ENCODE data around the gene EEPD1.

Gene EEPD1

GRCh38 chr7:36157527-36158320, 4.7 kb downstream of the EEPD1 start:
- DNase-seq: no peak

- no peak for DNase-seq
Observed at GRCh38 chr7:36158321-36158605, 5.2 kb downstream of the EEPD1 start.

GRCh38 chr7:36159618-36160017, 6.6 kb downstream of the EEPD1 start:
- DNase-seq: no peak

- no peak for DNase-seq
Observed at GRCh38 chr7:36160313-36160712, 7.3 kb downstream of the EEPD1 start.

GRCh38 chr7:36161996-36162395, 8.9 kb downstream of the EEPD1 start:
- DNase-seq: no peak

GRCh38 chr7:36165059-36165458, 12.0 kb downstream of the EEPD1 start:
- no peak for DNase-seq

- no peak for DNase-seq
Observed at GRCh38 chr7:36165802-36166201, 12.7 kb downstream of the EEPD1 start.

- no peak for DNase-seq
Observed at GRCh38 chr7:36167403-36168050, 14.5 kb downstream of the EEPD1 start.

GRCh38 chr7:36171503-36171902, 18.4 kb downstream of the EEPD1 start:
- no peak for DNase-seq

GRCh38 chr7:36175886-36176285, 22.8 kb downstream of the EEPD1 start:
- no peak for DNase-seq

GRCh38 chr7:36176697-36177096, 23.6 kb downstream of the EEPD1 start:
- DNase-seq: no peak

- DNase-seq: no peak
Observed at GRCh38 chr7:36180121-36180520, 27.1 kb downstream of the EEPD1 start.

GRCh38 chr7:36181668-36182067, 28.6 kb downstream of the EEPD1 start:
- no peak for DNase-seq

- DNase-seq: no peak
Observed at GRCh38 chr7:36182854-36183604, 30.0 kb downstream of the EEPD1 start.

- no peak for DNase-seq
Observed at GRCh38 chr7:36185092-36185491, 32.0 kb downstream of the EEPD1 start.

- no peak for DNase-seq
Observed at GRCh38 chr7:36185756-36186155, 32.7 kb downstream of the EEPD1 start.

- DNase-seq: no peak
Observed at GRCh38 chr7:36186359-36187121, 33.5 kb downstream of the EEPD1 start.

GRCh38 chr7:36188266-36188665, 35.2 kb downstream of the EEPD1 start:
- DNase-seq: no peak

GRCh38 chr7:36188906-36189305, 35.9 kb downstream of the EEPD1 start:
- DNase-seq: no peak

- no peak for DNase-seq
Observed at GRCh38 chr7:36190447-36191291, 37.6 kb downstream of the EEPD1 start.

- DNase-seq: no peak
Observed at GRCh38 chr7:36191292-36191920, 38.4 kb downstream of the EEPD1 start.

Data from effector CD8-positive, alpha-beta T cell (primary cell).